Memory B cell (primary cell): Measurements from ENCODE around the gene TSPAN5.
A peak's percentile ranks its signal among the peaks of the same experiment; 100 is the strongest.

Source experiments
- ATAC-seq: fragments of 150-1000 bp; cut with Tn5 transposase; 2 replicates; pipeline ENCODE4 v1.10.0; 2021; ENCODE audit warnings: low read depth, mild to moderate bottlenecking, moderate library complexity
- DNase-seq, 2 donors: peaks; one replicate each; pipeline ENCODE4 v3.0.0; 2022; ENCODE audit warnings: low spot score in 2 of 2
- H3K27ac Mint-ChIP-seq: one replicate; pipeline ENCODE4 v1.8.0; 2022; ENCODE audit warnings: mild to moderate bottlenecking, moderate library complexity, mixed read lengths
- H3K27me3 Mint-ChIP-seq: one replicate; pipeline ENCODE4 v1.8.0; 2022; ENCODE audit warnings: mixed read lengths
- H3K36me3 Mint-ChIP-seq: one replicate; pipeline ENCODE4 v1.8.0; 2022; ENCODE audit warnings: mild to moderate bottlenecking, mixed read lengths
- H3K4me1 Mint-ChIP-seq: one replicate; pipeline ENCODE4 v1.8.0; 2022; ENCODE audit warnings: mixed read lengths
- H3K4me3 Mint-ChIP-seq: one replicate; pipeline ENCODE4 v1.8.0; 2022; ENCODE audit warnings: mild to moderate bottlenecking, moderate library complexity, mixed read lengths
- H3K9me3 Mint-ChIP-seq: one replicate; pipeline ENCODE4 v1.8.0; 2022; ENCODE audit warnings: mixed read lengths

TSPAN5 gene

DNA sequence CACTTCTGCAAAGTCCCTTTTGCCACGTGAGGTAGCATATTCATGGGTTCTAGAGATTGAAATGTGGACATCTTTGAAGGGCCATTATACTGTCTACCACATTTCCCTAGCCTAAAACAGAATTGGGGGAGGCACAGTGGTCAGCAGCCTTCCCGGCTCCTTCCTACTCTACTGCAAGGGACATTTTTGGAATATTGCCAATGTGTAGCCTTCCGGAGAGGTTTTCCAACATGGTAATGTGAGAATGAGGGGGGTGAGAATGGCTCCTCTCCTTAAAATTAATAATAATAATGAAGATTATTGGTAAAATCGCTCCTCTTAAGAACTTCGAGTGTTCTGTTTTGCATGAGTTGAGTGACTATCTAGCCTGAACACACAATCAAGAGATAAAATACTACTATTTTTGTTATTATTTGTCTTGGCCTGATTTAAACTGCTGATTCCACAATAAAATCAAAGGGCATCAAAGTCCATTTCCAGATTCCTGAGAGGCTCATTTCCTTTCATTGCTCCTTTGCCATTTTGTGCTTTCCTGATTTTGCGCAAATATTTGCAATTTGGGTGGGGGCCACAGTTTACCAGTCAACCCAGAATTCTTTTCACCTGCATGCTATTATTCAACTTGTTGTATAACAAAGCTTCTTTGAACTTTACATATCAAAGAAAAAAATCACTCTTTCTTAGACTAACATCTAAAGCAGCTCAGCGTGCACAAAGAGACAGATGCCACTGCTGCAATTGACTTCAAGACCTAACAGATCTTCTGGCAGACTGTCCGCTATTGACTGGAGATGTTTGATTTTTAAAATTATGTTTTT lies 27.0 kb upstream of the TSPAN5 start:
- H3K36me3 Mint-ChIP-seq, result no peaks in the 10 kb centered on the region
- no peak for DNase-seq
- H3K4me1 Mint-ChIP-seq, result peaks cover 9% of the 10 kb centered on the region
- no peak overlapping the region for H3K27ac Mint-ChIP-seq
- no peaks in the 10 kb centered on the region for H3K9me3 Mint-ChIP-seq
- H3K4me3 Mint-ChIP-seq, result no peak overlapping the region
- no peak for ATAC-seq
- peaks cover 1% of the 10 kb centered on the region for H3K27me3 Mint-ChIP-seq

GRCh38 chr4:98682719-98683118 lies 24.3 kb upstream of the TSPAN5 start:
- Mint-ChIP-seq H3K9me3 (no peaks in the 10 kb centered on the region), H3K27me3 (no peaks in the 10 kb centered on the region), H3K4me3 (no peak overlapping the region), H3K36me3 (no peaks in the 10 kb centered on the region), H3K27ac (no peak overlapping the region), H3K4me1 (peaks cover 5% of the 10 kb centered on the region)
- DNase-seq (no peak), ATAC-seq (no peak)

DNA sequence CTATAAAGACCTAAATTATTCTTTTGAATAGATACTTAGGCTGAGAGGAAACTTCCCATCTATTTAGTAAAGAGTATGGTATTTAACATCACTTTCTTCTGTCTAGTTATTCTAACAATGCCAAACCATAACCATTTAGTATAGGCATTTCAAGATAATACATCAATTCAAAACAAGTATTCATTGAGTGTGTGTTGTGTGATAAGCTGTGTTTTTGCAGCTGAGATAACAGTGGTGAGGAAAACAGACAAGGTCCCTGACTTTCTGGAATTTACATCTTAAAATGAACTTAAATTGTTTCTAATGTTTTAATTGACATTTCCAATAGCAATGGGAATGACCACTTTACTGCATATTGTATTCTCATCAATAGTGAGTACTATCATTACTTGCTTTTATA lies 22.4 kb upstream of the TSPAN5 start:
- ATAC-seq, result no peak
- Mint-ChIP-seq H3K27me3 (no peaks in the 10 kb centered on the region), H3K9me3 (no peaks in the 10 kb centered on the region), H3K36me3 (no peaks in the 10 kb centered on the region), H3K4me1 (peaks cover 5% of the 10 kb centered on the region), H3K27ac (no peak overlapping the region), H3K4me3 (no peak overlapping the region)
- DNase-seq, result no peak

GRCh38 chr4:98679738-98680137 lies 21.3 kb upstream of the TSPAN5 start:
- no peak overlapping the region for H3K4me3 Mint-ChIP-seq
- no peaks in the 10 kb centered on the region for H3K9me3 Mint-ChIP-seq
- H3K36me3 Mint-ChIP-seq, result no peaks in the 10 kb centered on the region
- ATAC-seq (no peak), DNase-seq (no peak)
- H3K27ac Mint-ChIP-seq, result no peak overlapping the region
- H3K27me3 Mint-ChIP-seq, result no peaks in the 10 kb centered on the region
- H3K4me1 Mint-ChIP-seq, result peaks cover 5% of the 10 kb centered on the region

- H3K4me1 Mint-ChIP-seq, result peaks cover 7% of the 10 kb centered on the region
- no peak overlapping the region for H3K4me3 Mint-ChIP-seq
- peaks cover 3% of the 10 kb centered on the region for H3K27me3 Mint-ChIP-seq
- H3K9me3 Mint-ChIP-seq, result no peaks in the 10 kb centered on the region
- DNase-seq, result no peak
- no peak for ATAC-seq
- H3K27ac Mint-ChIP-seq, result no peak overlapping the region
- peaks cover 2% of the 10 kb centered on the region for H3K36me3 Mint-ChIP-seq
These were observed 19.4 kb upstream of the TSPAN5 start for GRCh38 chr4:98677799-98678198.

DNA sequence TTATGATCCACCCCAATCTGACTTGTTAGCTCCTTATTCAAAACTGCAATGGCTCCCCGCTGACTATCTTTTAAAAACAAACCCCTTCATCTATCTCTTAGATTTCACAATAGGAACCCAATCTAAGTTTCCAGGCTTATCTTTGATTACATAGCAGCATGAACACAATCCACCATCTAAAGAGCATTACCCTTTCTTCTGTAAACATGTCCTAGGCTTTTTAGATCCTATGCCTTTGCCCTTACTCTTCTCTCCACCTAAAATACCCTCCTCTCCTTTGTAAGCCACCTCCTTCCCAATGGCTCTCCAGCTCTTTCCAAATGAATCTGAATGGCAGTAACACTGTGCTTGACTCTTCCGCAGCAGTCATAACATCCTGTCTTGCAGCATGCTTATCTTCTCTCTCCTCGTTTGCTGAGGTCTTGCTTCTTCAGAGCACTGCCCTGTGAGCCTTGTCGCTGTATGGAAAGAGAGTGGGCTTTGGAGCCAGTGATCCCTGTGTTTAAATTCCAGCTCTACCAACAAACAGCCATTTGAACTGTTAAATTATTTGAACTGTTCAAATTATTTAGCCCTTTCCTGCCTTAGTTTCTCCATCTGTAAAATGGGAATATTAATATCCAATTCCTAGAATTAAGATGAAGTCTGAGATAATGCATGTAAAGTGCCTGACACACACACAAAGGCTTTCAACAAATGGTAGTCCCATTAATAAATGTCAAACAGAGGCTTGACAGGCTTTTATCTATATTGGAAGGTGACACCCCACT lies 16.2 kb upstream of the TSPAN5 start:
- no peaks in the 10 kb centered on the region for H3K9me3 Mint-ChIP-seq
- H3K36me3 Mint-ChIP-seq, result peaks cover 2% of the 10 kb centered on the region
- H3K27me3 Mint-ChIP-seq, result peaks cover 5% of the 10 kb centered on the region
- H3K4me1 Mint-ChIP-seq, result peaks cover 7% of the 10 kb centered on the region
- H3K27ac Mint-ChIP-seq, result no peak overlapping the region
- H3K4me3 Mint-ChIP-seq, result no peak overlapping the region
- DNase-seq (no peak), ATAC-seq (no peak)

GRCh38 chr4:98673978-98674377 lies 15.6 kb upstream of the TSPAN5 start:
- peaks cover 7% of the 10 kb centered on the region for H3K4me1 Mint-ChIP-seq
- H3K36me3 Mint-ChIP-seq, result peaks cover 2% of the 10 kb centered on the region
- peaks cover 5% of the 10 kb centered on the region for H3K27me3 Mint-ChIP-seq
- H3K27ac Mint-ChIP-seq, result no peak overlapping the region
- DNase-seq (no peak), ATAC-seq (no peak)
- no peaks in the 10 kb centered on the region for H3K9me3 Mint-ChIP-seq
- H3K4me3 Mint-ChIP-seq, result no peak overlapping the region

DNA sequence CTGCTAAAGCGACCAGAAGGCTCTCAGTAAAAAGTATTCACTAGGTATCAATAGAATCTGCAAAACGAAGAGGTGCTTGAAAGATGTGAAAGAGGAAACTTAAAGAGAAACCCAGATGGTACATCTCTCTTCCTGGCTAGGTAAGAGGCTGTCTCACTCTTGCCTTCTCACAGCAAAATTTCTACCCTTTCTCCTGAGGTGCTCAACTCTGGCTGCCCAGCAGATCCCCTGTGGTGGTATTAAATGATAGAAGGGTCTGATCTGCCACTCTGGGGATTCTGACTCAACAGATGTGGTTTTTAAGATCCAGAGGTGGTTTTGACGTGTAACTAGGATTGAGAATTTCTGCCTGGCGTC lies 14.9 kb upstream of the TSPAN5 start:
- ATAC-seq (peak; percentile 39), DNase-seq (no peak)
- Mint-ChIP-seq H3K27ac (no peak overlapping the region), H3K27me3 (peaks cover 5% of the 10 kb centered on the region), H3K36me3 (peaks cover 2% of the 10 kb centered on the region), H3K4me3 (no peak overlapping the region), H3K9me3 (no peaks in the 10 kb centered on the region), H3K4me1 (peaks cover 7% of the 10 kb centered on the region)

DNA sequence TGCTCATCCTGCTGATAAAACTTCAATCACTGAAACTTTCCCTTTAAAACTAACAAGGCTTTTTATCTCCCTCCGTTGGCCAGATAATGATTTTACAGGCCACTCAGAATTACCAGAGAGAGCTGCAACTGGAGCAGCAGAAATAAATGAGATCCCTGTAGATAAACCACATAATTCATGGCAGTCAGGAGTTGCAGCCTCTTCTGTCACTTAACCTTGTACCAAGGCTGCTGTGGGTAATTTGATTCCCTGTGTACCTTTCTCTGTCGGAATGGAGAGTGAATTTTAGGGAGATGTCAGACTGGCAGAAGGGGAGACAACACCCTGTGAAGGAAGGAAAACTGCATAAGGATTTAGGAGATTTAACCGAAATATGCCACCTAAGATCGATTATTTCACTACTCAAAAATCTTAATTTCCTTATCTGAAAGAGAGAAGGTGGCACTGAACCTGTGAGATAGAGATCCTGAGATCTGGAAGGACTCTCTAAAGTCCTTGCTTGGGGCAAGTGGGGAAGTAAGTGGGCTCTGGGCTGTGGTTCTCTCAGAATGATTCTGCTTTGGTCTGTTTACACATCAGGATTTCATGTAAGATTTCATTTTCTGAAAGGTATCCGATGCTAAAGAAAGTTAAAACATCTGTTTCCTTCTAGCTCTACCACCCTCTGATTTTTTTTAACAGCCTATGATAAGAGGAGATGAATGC lies 14.3 kb upstream of the TSPAN5 start:
- Mint-ChIP-seq H3K27me3 (peaks cover 5% of the 10 kb centered on the region), H3K36me3 (peaks cover 2% of the 10 kb centered on the region), H3K4me3 (no peak overlapping the region), H3K9me3 (no peaks in the 10 kb centered on the region), H3K4me1 (peaks cover 7% of the 10 kb centered on the region), H3K27ac (no peak overlapping the region)
- ATAC-seq, result no peak
- DNase-seq, result no peak

DNA sequence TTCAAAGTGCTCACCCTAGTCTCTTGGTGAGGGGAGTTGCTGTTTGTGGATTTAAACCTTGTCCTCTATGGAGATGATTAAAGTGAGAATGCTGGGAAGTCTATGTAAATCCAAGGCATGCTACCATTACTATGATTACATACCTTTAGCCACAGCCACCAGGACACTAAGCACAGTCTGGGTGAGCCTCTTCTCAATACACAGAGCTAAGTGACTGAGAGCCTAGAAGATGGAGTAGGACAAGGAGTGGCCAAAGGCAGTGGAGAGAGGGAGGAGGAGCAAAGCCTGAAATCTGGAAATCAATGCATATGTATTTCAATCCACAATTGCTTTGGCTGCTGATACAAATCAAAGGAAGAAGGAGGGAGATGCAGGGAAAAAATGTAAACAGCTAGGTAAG lies 12.7 kb upstream of the TSPAN5 start:
- ATAC-seq (no peak), DNase-seq (no peak)
- H3K36me3 Mint-ChIP-seq, result peaks cover 2% of the 10 kb centered on the region
- no peak overlapping the region for H3K4me3 Mint-ChIP-seq
- H3K9me3 Mint-ChIP-seq, result no peaks in the 10 kb centered on the region
- H3K4me1 Mint-ChIP-seq, result peaks cover 7% of the 10 kb centered on the region
- no peak overlapping the region for H3K27ac Mint-ChIP-seq
- H3K27me3 Mint-ChIP-seq, result peaks cover 5% of the 10 kb centered on the region

DNA sequence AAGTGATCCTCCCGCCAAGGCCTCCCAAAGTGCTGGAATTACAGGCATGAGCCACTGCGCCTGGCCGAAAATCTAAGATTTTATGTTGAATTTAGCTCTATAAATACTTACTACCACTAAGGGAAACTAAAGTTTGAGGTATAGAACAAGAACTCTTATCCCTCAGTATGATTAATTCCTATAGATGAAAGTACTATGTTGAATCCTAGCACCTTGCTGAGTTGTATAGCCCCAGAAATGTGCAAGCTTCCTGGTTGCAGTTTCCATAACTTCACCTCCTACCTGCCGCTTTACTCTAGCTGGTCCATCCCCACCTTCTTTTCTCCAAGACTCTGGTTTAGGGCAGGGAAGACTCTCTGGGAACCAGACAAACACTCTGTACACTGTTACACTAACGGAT lies 11.8 kb upstream of the TSPAN5 start:
- Mint-ChIP-seq H3K9me3 (peaks cover under 1% of the 10 kb centered on the region), H3K27ac (no peak overlapping the region), H3K4me1 (peaks cover 8% of the 10 kb centered on the region), H3K27me3 (peaks cover 5% of the 10 kb centered on the region), H3K4me3 (no peak overlapping the region), H3K36me3 (peaks cover 2% of the 10 kb centered on the region)
- ATAC-seq (no peak), DNase-seq (no peak)

GRCh38 chr4:98669577-98669976 lies 11.2 kb upstream of the TSPAN5 start:
- Mint-ChIP-seq H3K36me3 (peaks cover 1% of the 10 kb centered on the region), H3K4me3 (no peak overlapping the region), H3K9me3 (peaks cover 2% of the 10 kb centered on the region), H3K27me3 (peaks cover 4% of the 10 kb centered on the region), H3K4me1 (peaks cover 9% of the 10 kb centered on the region), H3K27ac (no peak overlapping the region)
- no peak for DNase-seq
- no peak for ATAC-seq

- Mint-ChIP-seq H3K27ac (peak overlapping the region; percentile 100), H3K9me3 (peaks cover 2% of the 10 kb centered on the region), H3K27me3 (no peaks in the 10 kb centered on the region), H3K4me1 (peaks cover 27% of the 10 kb centered on the region), H3K4me3 (no peak overlapping the region), H3K36me3 (no peaks in the 10 kb centered on the region)
- no peak for DNase-seq
- no peak for ATAC-seq
These were observed 6.5 kb upstream of the TSPAN5 start for GRCh38 chr4:98664959-98665358.
